ENCODE results near the gene TEX11. TPM values are rescaled to one million over a fixed set of nuclear protein-coding genes. Genes with fewer than 3 reads are reported as not detected.

TEX11 gene
- polyA plus RNA-seq, 1 of the 3 experiments (the other 2 are of a cell fraction): not detected

- H3K4me3 ChIP-seq (ENCODE audit: low read depth in 2 of 2, low read length in 1 of 2): no peak overlapping the region
- no peaks in the 10 kb centered on the region for H3K27me3 ChIP-seq (ENCODE audit: insufficient read depth)
- no peak overlapping the region for H3K9ac ChIP-seq
- CTCF ChIA-PET: no interaction called here
- no peaks in the 10 kb centered on the region for H3K9me3 ChIP-seq
- H3K36me3 ChIP-seq (replicated peaks in 1 of 2; ENCODE audit: control insufficient read depth in 1 of 2, insufficient read depth in 2 of 2, low read length in 1 of 2): no peaks in the 10 kb centered on the region
- no peak overlapping the region for H3K27ac ChIP-seq (ENCODE audit: low read depth in 2 of 2, low read length in 1 of 2)
- WGBS (ENCODE audit: low lambda C conversion rate): 0% methylated on average over 2 of the region's 2 CpGs
- H4K20me1 ChIP-seq (ENCODE audit: insufficient read depth): no peaks in the 10 kb centered on the region
- H3F3A ChIP-seq (replicated peaks; ENCODE audit: insufficient read depth): no peaks in the 10 kb centered on the region
- TF ChIP-seq SMC3 (IDR thresholded peaks at IDR 0.05; ENCODE audit: low read depth, low read length): no peak
- TF ChIP-seq MXI1 (IDR thresholded peaks at IDR 0.05; ENCODE audit: low read depth, low read length): no peak
- no peak for TF ChIP-seq TAF1 (IDR thresholded peaks at IDR 0.05; ENCODE audit: borderline replicate concordance, low read depth, low read length)
- TF ChIP-seq ZBTB33 (IDR thresholded peaks at IDR 0.05; ENCODE audit: borderline replicate concordance, low read depth): no peak
- no peak for TF ChIP-seq EZH2phosphoT487 (IDR thresholded peaks at IDR 0.05; ENCODE audit: borderline replicate concordance, low read depth)
- TF ChIP-seq YY1 (IDR thresholded peaks at IDR 0.05; ENCODE audit: low read depth): no peak
- no peak for TF ChIP-seq ELF1 (IDR thresholded peaks at IDR 0.05)
- TF ChIP-seq RFX5 (IDR thresholded peaks at IDR 0.05; ENCODE audit: low read length): no peak
- no peak for TF ChIP-seq TCF12 (IDR thresholded peaks at IDR 0.05)
- no peak for TF ChIP-seq GATA2 (CRISPR knock-in tag; IDR thresholded peaks at IDR 0.05)
- TF ChIP-seq EP300 (IDR thresholded peaks at IDR 0.05; ENCODE audit: borderline replicate concordance in 1 of 2, low read depth in 1 of 2, low read length in 1 of 2): no peak
- H3K4me2 ChIP-seq: no peak overlapping the region
- DNase-seq: no peak
- no peaks in the 10 kb centered on the region for H3K79me2 ChIP-seq (ENCODE audit: insufficient read depth)
- POLR2A ChIA-PET: no interaction called here
- no peaks in the 10 kb centered on the region for H3K9me2 ChIP-seq
- H3K4me1 ChIP-seq (ENCODE audit: control insufficient read depth in 1 of 2, insufficient read depth in 2 of 2, low read depth in 1 of 2, low read length in 1 of 2): no peaks in the 10 kb centered on the region
- 0 out of 2 replicates have a peak overlapping the region, but pooled peaks have one; percentile 56 for H2AFZ ChIP-seq (ENCODE audit: low read depth)
These were observed 233.2 kb downstream of the TEX11 start for GRCh38 chrX:70675284-70675683.

- no peaks in the 10 kb centered on the region for H4K20me1 ChIP-seq (ENCODE audit: insufficient read depth)
- ChIA-PET CTCF (no interaction called here), POLR2A (no interaction called here)
- no peak overlapping the region for H3K27ac ChIP-seq (ENCODE audit: low read depth in 2 of 2, low read length in 1 of 2)
- peaks cover 8% of the 10 kb centered on the region; the same call in 1 of the 2 replicates for H3K27me3 ChIP-seq (ENCODE audit: insufficient read depth)
- H3K79me2 ChIP-seq (ENCODE audit: insufficient read depth): no peaks in the 10 kb centered on the region
- H3K36me3 ChIP-seq (replicated peaks in 1 of 2; ENCODE audit: control insufficient read depth in 1 of 2, insufficient read depth in 2 of 2, low read length in 1 of 2): no peaks in the 10 kb centered on the region
- no peak for TF ChIP-seq ZBTB33 (IDR thresholded peaks at IDR 0.05; ENCODE audit: borderline replicate concordance, low read depth)
- TF ChIP-seq NFIC (IDR thresholded peaks at IDR 0.05; ENCODE audit: borderline replicate concordance): no peak
- no peak for TF ChIP-seq NRF1 (IDR thresholded peaks at IDR 0.05; ENCODE audit: low read depth, low read length)
- H2AFZ ChIP-seq (ENCODE audit: low read depth): no peak overlapping the region
- no peak for DNase-seq
- no peak overlapping the region for H3K9ac ChIP-seq
- H3F3A ChIP-seq (replicated peaks; ENCODE audit: insufficient read depth): no peaks in the 10 kb centered on the region
- H3K4me3 ChIP-seq (ENCODE audit: low read depth in 2 of 2, low read length in 1 of 2): no peak overlapping the region
- no peaks in the 10 kb centered on the region for H3K9me3 ChIP-seq
- H3K4me1 ChIP-seq (ENCODE audit: control insufficient read depth in 1 of 2, insufficient read depth in 2 of 2, low read depth in 1 of 2, low read length in 1 of 2): no peaks in the 10 kb centered on the region
- 0% methylated on average over 3 of the region's 3 CpGs for WGBS (ENCODE audit: low lambda C conversion rate)
- no peaks in the 10 kb centered on the region for H3K9me2 ChIP-seq
- H3K4me2 ChIP-seq: no peak overlapping the region
These were observed 236.2 kb downstream of the TEX11 start for GRCh38 chrX:70672326-70672725.
